HCT116 (cell line): ENCODE measurements around the gene TNPO2. TPM values are rescaled to one million over a fixed set of nuclear protein-coding genes. Genes with fewer than 3 reads are reported as not detected.

Source experiments
- ATAC-seq: fragments of 200-7000 bp; cut with Tn5 transposase; 2 replicates; pipeline ENCODE4 v1.9.1; 2020; ENCODE audit warnings: mild to moderate bottlenecking, moderate library complexity
- BruUV-seq: library from RNA; stranded (reverse); fragments of 400-500 nt; replicated peaks from 2 replicates; lab custom pipeline; 2021; lab: Mats Ljungman, UMichigan
- CTCF ChIA-PET: fragments of 300-600 bp; sonication (Branson Sonifier 250); formaldehyde crosslinking; loops from one replicate; lab custom pipeline; 2021; ENCODE audit warnings: antibody characterized with exemption; lab: Charles Lee
- POLR2A ChIA-PET: fragments of 300-600, 350-600 bp; sonication (Branson Sonifier 250); formaldehyde crosslinking; loops from one replicate; lab custom pipeline; 2021; ENCODE audit warnings: antibody characterized with exemption; lab: Charles Lee
- RAD21 ChIA-PET, 2 experiments: fragments of 300-600 bp; sonication (Branson Sonifier 250); formaldehyde crosslinking; loops; one replicate each; lab custom pipeline; 2023; ENCODE audit warnings: low total read pairs in 2 of 2; ENCODE audit not compliant: uncharacterized antibody in 2 of 2, unreplicated experiment in 2 of 2, low non-redundant PET in 1 of 2; lab: Charles Lee
- DNase-seq: peaks from one replicate; pipeline ENCODE4 v3.0.0-alpha.2; 2010; ENCODE audit warnings: low read depth, low spot score
- H2AFZ ChIP-seq: fragments of 200-600 bp; shearing (Covaris generic), sonication (generic); 2 replicates; pipeline ENCODE4 v1.6.1; 2017; ENCODE audit warnings: low read depth, mixed run types, mixed read lengths, antibody characterized with exemption, low read length; ENCODE audit not compliant: poor library complexity, severe bottlenecking
- H3K27ac ChIP-seq: 2 replicates; pipeline ENCODE4 v1.5.1; 2012; ENCODE audit warnings: low read depth, low read length
- H3K27me3 ChIP-seq: fragments of 200-600 bp; sonication (generic); 2 replicates; pipeline ENCODE4 v1.6.1; 2016; ENCODE audit warnings: mixed run types, low read length, mixed read lengths; ENCODE audit not compliant: insufficient read depth
- H3K36me3 ChIP-seq, 2 experiments: fragments of 200-500 bp in 1 of 2; fragments of 200-600 bp in 1 of 2; sonication (Bioruptor generic) in 1 of 2; sonication (generic) in 1 of 2; 2 replicates each; pipeline versions ENCODE4 v1.5.1 to v1.6.1; 2014 to 2016; ENCODE audit warnings: low read length in 2 of 2, inconsistent platforms in 1 of 2, mixed read lengths in 1 of 2, mixed run types in 1 of 2; ENCODE audit not compliant: insufficient read depth in 2 of 2, control insufficient read depth in 1 of 2
- H3K4me1 ChIP-seq, 2 experiments: fragments of 200-600 bp in 1 of 2; sonication (generic) in 1 of 2; 2 replicates each; pipeline versions ENCODE4 v1.5.1 to v1.6.1; 2012 to 2017; ENCODE audit warnings: low read length in 2 of 2, inconsistent platforms in 1 of 2, mild to moderate bottlenecking in 1 of 2, mixed read lengths in 1 of 2, mixed run types in 1 of 2, moderate library complexity in 1 of 2; ENCODE audit not compliant: insufficient read depth in 2 of 2, control insufficient read depth in 1 of 2
- H3K4me2 ChIP-seq: fragments of 200-600 bp; sonication (generic); 2 replicates; pipeline ENCODE4 v1.6.1; 2017; ENCODE audit warnings: mixed run types, low read length, mixed read lengths
- H3K4me3 ChIP-seq, 2 experiments: fragments of 200-600 bp in 1 of 2; sonication (generic) in 1 of 2; replicated peaks in 1 of 2; 2 replicates each; pipeline ENCODE4 v1.5.1; 2011 to 2016; ENCODE audit warnings: low read length in 2 of 2, control low read depth in 1 of 2, low read depth in 1 of 2, mild to moderate bottlenecking in 1 of 2, mixed read lengths in 1 of 2, mixed run types in 1 of 2
- H3K79me2 ChIP-seq: fragments of 200-600 bp; sonication (generic); 2 replicates; pipeline ENCODE4 v1.6.1; 2017; ENCODE audit warnings: mild to moderate bottlenecking, mixed run types, low read length, moderate library complexity, mixed read lengths; ENCODE audit not compliant: insufficient read depth
- H3K9ac ChIP-seq: fragments of 200-600 bp; sonication (generic); 2 replicates; pipeline ENCODE4 v1.6.1; 2016; ENCODE audit warnings: low read length, mixed read lengths
- H3K9me2 ChIP-seq: fragments of 200-600 bp; sonication (generic), shearing (Covaris generic); 2 replicates; pipeline ENCODE4 v1.6.1; 2017; ENCODE audit warnings: mixed run types, mild to moderate bottlenecking, moderate library complexity; ENCODE audit not compliant: insufficient read depth
- H3K9me3 ChIP-seq, 2 experiments: fragments of 200-500 bp in 1 of 2; fragments of 200-600 bp in 1 of 2; sonication (Bioruptor generic) in 1 of 2; sonication (generic) in 1 of 2; 2 replicates each; pipeline ENCODE4 v1.6.1; 2014 to 2017; ENCODE audit warnings: low read length in 2 of 2, mixed read lengths in 2 of 2, inconsistent platforms in 1 of 2, low read depth in 1 of 2, mild to moderate bottlenecking in 1 of 2, mixed run types in 1 of 2, moderate library complexity in 1 of 2; ENCODE audit not compliant: control insufficient read depth in 1 of 2, insufficient read depth in 1 of 2
- H4K20me1 ChIP-seq: fragments of 200-600 bp; sonication (generic), shearing (Covaris generic); 2 replicates; pipeline ENCODE4 v1.6.1; 2017; ENCODE audit warnings: mixed run types, mild to moderate bottlenecking, moderate library complexity; ENCODE audit not compliant: insufficient read depth
- CBX3 ChIP-seq: IDR thresholded peaks from 2 replicates; pipeline ENCODE4 v1.6.1; 2012; ENCODE audit warnings: low read depth
- ELF1 ChIP-seq: IDR thresholded peaks from 2 replicates; pipeline ENCODE4 v1.6.1; 2012; ENCODE audit warnings: low read depth, borderline replicate concordance
- EZH2phosphoT487 ChIP-seq: fragments of 200-600 bp; IDR thresholded peaks from 2 replicates; pipeline ENCODE4 v1.6.1; 2018; ENCODE audit warnings: antibody characterized with exemption, borderline replicate concordance
- FOSL1 ChIP-seq: IDR thresholded peaks from 2 replicates; pipeline ENCODE4 v1.6.1; 2012; ENCODE audit warnings: low read depth
- JUND ChIP-seq: IDR thresholded peaks from 2 replicates; pipeline ENCODE4 v1.6.1; 2012
- POLR2A ChIP-seq: IDR thresholded peaks from 2 replicates; pipeline ENCODE4 v1.7.0; 2011; ENCODE audit warnings: borderline replicate concordance; ENCODE audit not compliant: insufficient read depth, insufficient read length; ENCODE audit errors: extremely low read depth
- POLR2AphosphoS5 ChIP-seq: IDR thresholded peaks from 2 replicates; pipeline ENCODE4 v1.6.1; 2011; ENCODE audit warnings: mild to moderate bottlenecking, low read depth, low read length, moderate library complexity
- SIN3A ChIP-seq: IDR thresholded peaks from 2 replicates; pipeline ENCODE4 v1.6.1; 2012; ENCODE audit warnings: low read depth
- SP1 ChIP-seq: IDR thresholded peaks from 2 replicates; pipeline ENCODE4 v1.6.1; 2012; ENCODE audit warnings: low read depth
- YY1 ChIP-seq: IDR thresholded peaks from 2 replicates; pipeline ENCODE4 v1.6.1; 2011; ENCODE audit warnings: low read length, low read depth, moderate library complexity, mild to moderate bottlenecking; ENCODE audit not compliant: insufficient replicate concordance; ENCODE audit errors: extremely low read depth
- ZFX ChIP-seq: fragments of 450-650 bp; IDR thresholded peaks from 2 replicates; pipeline ENCODE4 v1.6.1; 2017
- ZNF274 ChIP-seq: fragments of 200-500 bp; sonication (Bioruptor generic); IDR thresholded peaks from 2 replicates; pipeline ENCODE4 v1.6.1; 2014; ENCODE audit warnings: mild to moderate bottlenecking, low read depth, low read length, inconsistent platforms
- intact Hi-C: fragments of 100-400 bp; cut with micrococcal nuclease; formaldehyde crosslinking; loops from 2 replicates; pipeline ENCODE4 v1.10.0; 2022
- total RNA-seq: library from RNA; stranded (reverse); gene quantifications from one replicate; pipeline ENCODE4 v1.2.1, GENCODE V29; 2021; ENCODE audit not compliant: unreplicated experiment
- TF ChIP-seq, protein P1 (sequence below): IDR thresholded peaks from 2 replicates; pipeline ENCODE4 v1.6.1; 2012; ENCODE audit warnings: low read depth
- TF ChIP-seq, protein P2 (sequence below), 3 experiments: fragments of 200-600 bp in 1 of 3; sonication (generic) in 1 of 3; IDR thresholded peaks in 2 of 3; conservative IDR thresholded peaks in 1 of 3; 2 replicates each; pipeline ENCODE4 v1.5.1; 2012 to 2017; ENCODE audit warnings: low read depth in 2 of 3, low read length in 2 of 3, antibody characterized with exemption in 1 of 3, borderline replicate concordance in 1 of 3, control low read depth in 1 of 3, mild to moderate bottlenecking in 1 of 3, mixed read lengths in 1 of 3, mixed run types in 1 of 3, moderate library complexity in 1 of 3; ENCODE audit not compliant: insufficient read depth in 1 of 3
- TF ChIP-seq, protein P3 (sequence below): IDR thresholded peaks from 2 replicates; pipeline ENCODE4 v1.6.1; 2012
- TF ChIP-seq, protein P4 (sequence below): IDR thresholded peaks from 2 replicates; pipeline ENCODE4 v1.6.1; 2011; ENCODE audit warnings: mild to moderate bottlenecking, low read length, moderate library complexity; ENCODE audit not compliant: insufficient replicate concordance; ENCODE audit errors: extremely low read depth

The TNPO2 gene
- total RNA-seq, 1 experiment from 2014 or later, result 81.8 TPM

DNA sequence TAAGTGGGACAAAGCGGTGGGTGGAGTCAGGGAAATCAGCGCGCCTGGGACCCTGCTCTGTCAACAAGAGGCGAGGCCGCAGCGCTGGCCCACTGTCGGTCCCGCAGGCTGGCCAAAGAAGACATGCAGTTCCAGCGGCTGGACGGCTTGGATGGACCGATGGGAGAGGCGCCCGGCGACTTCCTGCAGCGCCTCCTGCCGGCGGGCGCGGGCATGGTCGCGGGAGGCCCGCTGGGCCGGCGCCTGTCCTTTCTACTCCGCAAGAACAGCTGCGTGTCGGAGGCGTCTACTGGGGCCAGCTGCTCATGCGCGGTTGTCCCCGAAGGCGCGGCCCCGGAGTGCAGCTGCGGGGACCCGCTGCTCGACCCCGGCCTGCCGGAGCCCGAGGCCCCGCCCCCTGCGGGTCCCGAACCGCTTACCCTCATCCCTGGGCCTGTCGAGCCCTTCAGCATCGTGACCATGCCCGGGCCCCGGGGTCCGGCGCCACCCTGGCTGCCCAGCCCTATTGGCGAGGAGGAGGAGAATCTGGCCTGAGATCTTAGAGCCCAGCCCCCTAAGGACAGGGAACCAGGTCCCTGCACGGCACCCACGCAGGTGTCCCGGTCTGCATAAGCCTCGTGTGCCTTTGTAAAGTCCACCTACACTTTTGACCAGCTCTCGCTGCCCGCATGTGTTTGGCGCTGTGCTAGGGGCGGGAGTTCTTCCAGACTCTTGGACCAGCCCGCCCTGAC, 34.0 kb upstream of the TNPO2 start (continued):
- TF ChIP-seq, protein P1, sequence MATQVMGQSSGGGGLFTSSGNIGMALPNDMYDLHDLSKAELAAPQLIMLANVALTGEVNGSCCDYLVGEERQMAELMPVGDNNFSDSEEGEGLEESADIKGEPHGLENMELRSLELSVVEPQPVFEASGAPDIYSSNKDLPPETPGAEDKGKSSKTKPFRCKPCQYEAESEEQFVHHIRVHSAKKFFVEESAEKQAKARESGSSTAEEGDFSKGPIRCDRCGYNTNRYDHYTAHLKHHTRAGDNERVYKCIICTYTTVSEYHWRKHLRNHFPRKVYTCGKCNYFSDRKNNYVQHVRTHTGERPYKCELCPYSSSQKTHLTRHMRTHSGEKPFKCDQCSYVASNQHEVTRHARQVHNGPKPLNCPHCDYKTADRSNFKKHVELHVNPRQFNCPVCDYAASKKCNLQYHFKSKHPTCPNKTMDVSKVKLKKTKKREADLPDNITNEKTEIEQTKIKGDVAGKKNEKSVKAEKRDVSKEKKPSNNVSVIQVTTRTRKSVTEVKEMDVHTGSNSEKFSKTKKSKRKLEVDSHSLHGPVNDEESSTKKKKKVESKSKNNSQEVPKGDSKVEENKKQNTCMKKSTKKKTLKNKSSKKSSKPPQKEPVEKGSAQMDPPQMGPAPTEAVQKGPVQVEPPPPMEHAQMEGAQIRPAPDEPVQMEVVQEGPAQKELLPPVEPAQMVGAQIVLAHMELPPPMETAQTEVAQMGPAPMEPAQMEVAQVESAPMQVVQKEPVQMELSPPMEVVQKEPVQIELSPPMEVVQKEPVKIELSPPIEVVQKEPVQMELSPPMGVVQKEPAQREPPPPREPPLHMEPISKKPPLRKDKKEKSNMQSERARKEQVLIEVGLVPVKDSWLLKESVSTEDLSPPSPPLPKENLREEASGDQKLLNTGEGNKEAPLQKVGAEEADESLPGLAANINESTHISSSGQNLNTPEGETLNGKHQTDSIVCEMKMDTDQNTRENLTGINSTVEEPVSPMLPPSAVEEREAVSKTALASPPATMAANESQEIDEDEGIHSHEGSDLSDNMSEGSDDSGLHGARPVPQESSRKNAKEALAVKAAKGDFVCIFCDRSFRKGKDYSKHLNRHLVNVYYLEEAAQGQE, result no peak

DNA sequence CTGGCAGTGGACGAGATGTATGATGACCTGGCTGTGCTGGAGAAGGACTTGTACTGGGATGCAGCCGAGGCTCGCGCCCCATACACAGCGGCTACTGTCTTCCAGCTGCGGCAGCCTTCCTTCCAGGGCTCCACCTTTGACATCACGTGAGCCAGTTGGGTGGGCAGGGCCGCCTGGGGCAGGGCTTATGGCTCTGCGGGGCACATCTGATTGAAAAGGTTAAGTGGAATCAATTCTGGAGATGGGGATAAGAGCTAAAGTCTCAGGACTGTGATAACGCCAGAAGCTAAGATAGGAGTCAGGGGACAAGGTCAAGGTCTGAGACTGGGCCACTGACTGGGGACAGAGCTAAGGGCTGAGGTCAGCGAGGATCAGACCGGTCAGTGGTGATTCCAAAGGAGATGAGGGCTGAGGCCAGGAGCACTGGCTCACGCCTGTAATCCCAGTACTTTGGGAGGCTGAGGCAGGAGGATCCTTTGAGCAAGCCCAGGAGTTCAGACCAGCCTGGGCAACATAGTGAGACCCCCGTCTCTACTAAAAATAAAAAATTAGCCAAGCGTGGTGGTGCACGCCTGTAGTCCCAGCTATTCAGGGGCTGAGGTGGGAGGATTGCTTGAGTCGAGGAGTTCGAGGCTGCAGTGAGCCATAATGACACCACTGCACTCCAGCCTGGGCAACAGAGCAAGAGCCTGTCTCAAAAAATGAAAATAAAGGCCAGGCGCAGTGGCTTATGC, 32.6 kb upstream of the TNPO2 start:
- DNase-seq, result no peak
- ATAC-seq, result no peak
- no peaks in the 10 kb centered on the region for H4K20me1 ChIP-seq
- no peaks in the 10 kb centered on the region for H3K9me3 ChIP-seq
- H2AFZ ChIP-seq, result no peak overlapping the region
- POLR2A ChIA-PET, result interaction anchor here (0.6 to 1.4 kb wide), 2 partner anchors 19 to 410 kb away, joined by 3 to 4 read pairs; partner anchors contain the start of gene GET3
- H3K27ac ChIP-seq, result no peak overlapping the region
- H3K79me2 ChIP-seq, result no peaks in the 10 kb centered on the region
- no TSS peak for BruUV-seq
- CTCF ChIA-PET, result interaction anchor here (1.3 to 1.5 kb wide), 2 partner anchors 8 to 29 kb away, joined by 3 read pairs; no protein-coding TSS in a partner anchor
- H3K27me3 ChIP-seq, result no peaks in the 10 kb centered on the region
- H3K9ac ChIP-seq, result no peak overlapping the region
- RAD21 ChIA-PET, result no interaction called here
- H3K4me3 ChIP-seq, result no peak overlapping the region
- H3K4me1 ChIP-seq, result peaks cover 4 to 13% of the 10 kb centered on the region in 2 experiments; a peak in 3 of 4 replicates
- intact Hi-C loops, result no loop called here
- H3K36me3 ChIP-seq, result no peaks in the 10 kb centered on the region
- no peaks in the 10 kb centered on the region for H3K9me2 ChIP-seq
- no peak overlapping the region for H3K4me2 ChIP-seq
- TF ChIP-seq SIN3A, result no peak
- TF ChIP-seq CBX3, result no peak
- TF ChIP-seq ZNF274, result no peak
- no peak for TF ChIP-seq POLR2A
- TF ChIP-seq FOSL1, result no peak
- no peak for TF ChIP-seq JUND
- TF ChIP-seq ZFX, result no peak
- TF ChIP-seq SP1, result no peak
- TF ChIP-seq, protein P2, sequence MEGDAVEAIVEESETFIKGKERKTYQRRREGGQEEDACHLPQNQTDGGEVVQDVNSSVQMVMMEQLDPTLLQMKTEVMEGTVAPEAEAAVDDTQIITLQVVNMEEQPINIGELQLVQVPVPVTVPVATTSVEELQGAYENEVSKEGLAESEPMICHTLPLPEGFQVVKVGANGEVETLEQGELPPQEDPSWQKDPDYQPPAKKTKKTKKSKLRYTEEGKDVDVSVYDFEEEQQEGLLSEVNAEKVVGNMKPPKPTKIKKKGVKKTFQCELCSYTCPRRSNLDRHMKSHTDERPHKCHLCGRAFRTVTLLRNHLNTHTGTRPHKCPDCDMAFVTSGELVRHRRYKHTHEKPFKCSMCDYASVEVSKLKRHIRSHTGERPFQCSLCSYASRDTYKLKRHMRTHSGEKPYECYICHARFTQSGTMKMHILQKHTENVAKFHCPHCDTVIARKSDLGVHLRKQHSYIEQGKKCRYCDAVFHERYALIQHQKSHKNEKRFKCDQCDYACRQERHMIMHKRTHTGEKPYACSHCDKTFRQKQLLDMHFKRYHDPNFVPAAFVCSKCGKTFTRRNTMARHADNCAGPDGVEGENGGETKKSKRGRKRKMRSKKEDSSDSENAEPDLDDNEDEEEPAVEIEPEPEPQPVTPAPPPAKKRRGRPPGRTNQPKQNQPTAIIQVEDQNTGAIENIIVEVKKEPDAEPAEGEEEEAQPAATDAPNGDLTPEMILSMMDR (IDR thresholded peaks at IDR 0.05 in 2 of 3, conservative IDR thresholded peaks at IDR 0.05 in 1 of 3; ENCODE audit: borderline replicate concordance in 1 of 3, insufficient read depth in 1 of 3, low read depth in 2 of 3, low read length in 2 of 3), result no peak
- TF ChIP-seq ELF1, result no peak
- no peak for TF ChIP-seq POLR2AphosphoS5
- no peak for TF ChIP-seq EZH2phosphoT487
- TF ChIP-seq, protein P3, sequence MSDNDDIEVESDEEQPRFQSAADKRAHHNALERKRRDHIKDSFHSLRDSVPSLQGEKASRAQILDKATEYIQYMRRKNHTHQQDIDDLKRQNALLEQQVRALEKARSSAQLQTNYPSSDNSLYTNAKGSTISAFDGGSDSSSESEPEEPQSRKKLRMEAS, result no peak
- TF ChIP-seq, protein P4, sequence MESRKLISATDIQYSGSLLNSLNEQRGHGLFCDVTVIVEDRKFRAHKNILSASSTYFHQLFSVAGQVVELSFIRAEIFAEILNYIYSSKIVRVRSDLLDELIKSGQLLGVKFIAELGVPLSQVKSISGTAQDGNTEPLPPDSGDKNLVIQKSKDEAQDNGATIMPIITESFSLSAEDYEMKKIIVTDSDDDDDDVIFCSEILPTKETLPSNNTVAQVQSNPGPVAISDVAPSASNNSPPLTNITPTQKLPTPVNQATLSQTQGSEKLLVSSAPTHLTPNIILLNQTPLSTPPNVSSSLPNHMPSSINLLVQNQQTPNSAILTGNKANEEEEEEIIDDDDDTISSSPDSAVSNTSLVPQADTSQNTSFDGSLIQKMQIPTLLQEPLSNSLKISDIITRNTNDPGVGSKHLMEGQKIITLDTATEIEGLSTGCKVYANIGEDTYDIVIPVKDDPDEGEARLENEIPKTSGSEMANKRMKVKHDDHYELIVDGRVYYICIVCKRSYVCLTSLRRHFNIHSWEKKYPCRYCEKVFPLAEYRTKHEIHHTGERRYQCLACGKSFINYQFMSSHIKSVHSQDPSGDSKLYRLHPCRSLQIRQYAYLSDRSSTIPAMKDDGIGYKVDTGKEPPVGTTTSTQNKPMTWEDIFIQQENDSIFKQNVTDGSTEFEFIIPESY, result no peak
- TF ChIP-seq YY1, result no peak
